ENCODE measurements around the gene ITPR1.

DNA sequence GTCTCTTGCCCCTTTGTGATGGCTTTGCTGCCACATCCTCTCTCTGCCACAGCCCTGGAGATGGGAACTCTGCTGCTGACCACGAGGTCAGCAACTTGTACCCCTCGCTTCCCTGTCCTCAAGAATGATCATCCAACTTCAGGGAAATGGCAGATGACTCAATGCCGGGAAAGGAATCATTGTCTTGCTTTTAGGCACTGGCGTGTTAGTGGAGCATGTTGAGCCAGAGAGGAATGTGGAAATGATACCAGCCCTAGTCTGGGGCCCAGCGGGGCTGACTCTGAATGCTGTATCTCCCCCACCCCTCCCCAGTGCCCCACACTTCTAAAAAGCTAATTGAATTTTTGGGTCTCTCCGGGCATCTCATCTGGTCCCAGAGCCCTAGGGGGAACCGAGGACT is 301.2 kb downstream of the ITPR1 start:
- TF ChIP-seq, protein P1, sequence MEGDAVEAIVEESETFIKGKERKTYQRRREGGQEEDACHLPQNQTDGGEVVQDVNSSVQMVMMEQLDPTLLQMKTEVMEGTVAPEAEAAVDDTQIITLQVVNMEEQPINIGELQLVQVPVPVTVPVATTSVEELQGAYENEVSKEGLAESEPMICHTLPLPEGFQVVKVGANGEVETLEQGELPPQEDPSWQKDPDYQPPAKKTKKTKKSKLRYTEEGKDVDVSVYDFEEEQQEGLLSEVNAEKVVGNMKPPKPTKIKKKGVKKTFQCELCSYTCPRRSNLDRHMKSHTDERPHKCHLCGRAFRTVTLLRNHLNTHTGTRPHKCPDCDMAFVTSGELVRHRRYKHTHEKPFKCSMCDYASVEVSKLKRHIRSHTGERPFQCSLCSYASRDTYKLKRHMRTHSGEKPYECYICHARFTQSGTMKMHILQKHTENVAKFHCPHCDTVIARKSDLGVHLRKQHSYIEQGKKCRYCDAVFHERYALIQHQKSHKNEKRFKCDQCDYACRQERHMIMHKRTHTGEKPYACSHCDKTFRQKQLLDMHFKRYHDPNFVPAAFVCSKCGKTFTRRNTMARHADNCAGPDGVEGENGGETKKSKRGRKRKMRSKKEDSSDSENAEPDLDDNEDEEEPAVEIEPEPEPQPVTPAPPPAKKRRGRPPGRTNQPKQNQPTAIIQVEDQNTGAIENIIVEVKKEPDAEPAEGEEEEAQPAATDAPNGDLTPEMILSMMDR (conservative IDR thresholded peaks at IDR 0.05; ENCODE audit: low read depth in 2 of 2), result no peak
- TF ChIP-seq EZH2 (IDR thresholded peaks at IDR 0.05; ENCODE audit: low read depth, unreplicated experiment) (no peak), ZNF331 (CRISPR knock-in tag; IDR thresholded peaks at IDR 0.05; ENCODE audit: low read depth) (no peak), CREB1 (CRISPR knock-in tag; IDR thresholded peaks at IDR 0.05; ENCODE audit: low read depth) (no peak), EZH2phosphoT487 (IDR thresholded peaks at IDR 0.05; ENCODE audit: unreplicated experiment) (no peak), POLR2AphosphoS5 (IDR thresholded peaks at IDR 0.05; ENCODE audit: low read depth) (no peak), ZNF114 (CRISPR knock-in tag; IDR thresholded peaks at IDR 0.05) (no peak), STAT1 (IDR thresholded peaks at IDR 0.05; ENCODE audit: unreplicated experiment) (no peak), JUNB (IDR thresholded peaks at IDR 0.05; ENCODE audit: unreplicated experiment) (no peak), NANOG (IDR thresholded peaks at IDR 0.05; ENCODE audit: borderline replicate concordance) (no peak)
- TF ChIP-seq, protein P2, sequence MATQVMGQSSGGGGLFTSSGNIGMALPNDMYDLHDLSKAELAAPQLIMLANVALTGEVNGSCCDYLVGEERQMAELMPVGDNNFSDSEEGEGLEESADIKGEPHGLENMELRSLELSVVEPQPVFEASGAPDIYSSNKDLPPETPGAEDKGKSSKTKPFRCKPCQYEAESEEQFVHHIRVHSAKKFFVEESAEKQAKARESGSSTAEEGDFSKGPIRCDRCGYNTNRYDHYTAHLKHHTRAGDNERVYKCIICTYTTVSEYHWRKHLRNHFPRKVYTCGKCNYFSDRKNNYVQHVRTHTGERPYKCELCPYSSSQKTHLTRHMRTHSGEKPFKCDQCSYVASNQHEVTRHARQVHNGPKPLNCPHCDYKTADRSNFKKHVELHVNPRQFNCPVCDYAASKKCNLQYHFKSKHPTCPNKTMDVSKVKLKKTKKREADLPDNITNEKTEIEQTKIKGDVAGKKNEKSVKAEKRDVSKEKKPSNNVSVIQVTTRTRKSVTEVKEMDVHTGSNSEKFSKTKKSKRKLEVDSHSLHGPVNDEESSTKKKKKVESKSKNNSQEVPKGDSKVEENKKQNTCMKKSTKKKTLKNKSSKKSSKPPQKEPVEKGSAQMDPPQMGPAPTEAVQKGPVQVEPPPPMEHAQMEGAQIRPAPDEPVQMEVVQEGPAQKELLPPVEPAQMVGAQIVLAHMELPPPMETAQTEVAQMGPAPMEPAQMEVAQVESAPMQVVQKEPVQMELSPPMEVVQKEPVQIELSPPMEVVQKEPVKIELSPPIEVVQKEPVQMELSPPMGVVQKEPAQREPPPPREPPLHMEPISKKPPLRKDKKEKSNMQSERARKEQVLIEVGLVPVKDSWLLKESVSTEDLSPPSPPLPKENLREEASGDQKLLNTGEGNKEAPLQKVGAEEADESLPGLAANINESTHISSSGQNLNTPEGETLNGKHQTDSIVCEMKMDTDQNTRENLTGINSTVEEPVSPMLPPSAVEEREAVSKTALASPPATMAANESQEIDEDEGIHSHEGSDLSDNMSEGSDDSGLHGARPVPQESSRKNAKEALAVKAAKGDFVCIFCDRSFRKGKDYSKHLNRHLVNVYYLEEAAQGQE (IDR thresholded peaks at IDR 0.05; ENCODE audit: unreplicated experiment), result no peak
- TF ChIP-seq, protein P3, sequence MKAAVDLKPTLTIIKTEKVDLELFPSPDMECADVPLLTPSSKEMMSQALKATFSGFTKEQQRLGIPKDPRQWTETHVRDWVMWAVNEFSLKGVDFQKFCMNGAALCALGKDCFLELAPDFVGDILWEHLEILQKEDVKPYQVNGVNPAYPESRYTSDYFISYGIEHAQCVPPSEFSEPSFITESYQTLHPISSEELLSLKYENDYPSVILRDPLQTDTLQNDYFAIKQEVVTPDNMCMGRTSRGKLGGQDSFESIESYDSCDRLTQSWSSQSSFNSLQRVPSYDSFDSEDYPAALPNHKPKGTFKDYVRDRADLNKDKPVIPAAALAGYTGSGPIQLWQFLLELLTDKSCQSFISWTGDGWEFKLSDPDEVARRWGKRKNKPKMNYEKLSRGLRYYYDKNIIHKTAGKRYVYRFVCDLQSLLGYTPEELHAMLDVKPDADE (IDR thresholded peaks at IDR 0.05), result no peak

Measured in GM23338 (cell line).